ENCODE measurements around the gene CLN6.

The CLN6 gene

GRCh38 chr15:68200016-68200861 lies 29.3 kb downstream of the CLN6 start:
- no peak for TF ChIP-seq CTCF (conservative IDR thresholded peaks at IDR 0.05; ENCODE audit: low read depth, low read length)
- no peak overlapping the region for H3K4me3 ChIP-seq (ENCODE audit: low read length)
- DNase-seq (ENCODE audit: low read depth), result no peak

- TF ChIP-seq CTCF (conservative IDR thresholded peaks at IDR 0.05; ENCODE audit: low read depth, low read length), result no peak
- H3K4me3 ChIP-seq (ENCODE audit: low read length), result no peak overlapping the region
Observed at GRCh38 chr15:68199340-68199739, 30.2 kb downstream of the CLN6 start.

GRCh38 chr15:68197661-68198437 lies 31.7 kb downstream of the CLN6 start:
- DNase-seq (ENCODE audit: low read depth), result no peak
- TF ChIP-seq CTCF (conservative IDR thresholded peaks at IDR 0.05; ENCODE audit: low read depth, low read length), result no peak

More at GRCh38 chr15:68199340-68199739, 30.2 kb downstream of the CLN6 start:
- no peak for DNase-seq (ENCODE audit: low read depth)

GRCh38 chr15:68197170-68197492 lies 32.4 kb downstream of the CLN6 start:
- no peak overlapping the region for H3K4me3 ChIP-seq (ENCODE audit: low read length)
- no peak for DNase-seq (ENCODE audit: low read depth)
- no peak for TF ChIP-seq CTCF (conservative IDR thresholded peaks at IDR 0.05; ENCODE audit: low read depth, low read length)

More at GRCh38 chr15:68197661-68198437, 31.7 kb downstream of the CLN6 start:
- no peak overlapping the region for H3K4me3 ChIP-seq (ENCODE audit: low read length)

- no peak for DNase-seq (ENCODE audit: low read depth)
- TF ChIP-seq CTCF (conservative IDR thresholded peaks at IDR 0.05; ENCODE audit: low read depth, low read length), result no peak
- H3K4me3 ChIP-seq (ENCODE audit: low read length), result no peak overlapping the region
Observed at GRCh38 chr15:68196445-68197169, 32.9 kb downstream of the CLN6 start.

GRCh38 chr15:68195336-68196112 lies 34.0 kb downstream of the CLN6 start:
- no peak for TF ChIP-seq CTCF (conservative IDR thresholded peaks at IDR 0.05; ENCODE audit: low read depth, low read length)
- no peak overlapping the region for H3K4me3 ChIP-seq (ENCODE audit: low read length)
- DNase-seq (ENCODE audit: low read depth), result no peak
